SK-N-MC (cell line): ENCODE data around the gene MGAT5.

ENCODE experiments used
- DNase-seq: peaks from one replicate; pipeline ENCODE4 v3.0.0-alpha.2; 2011; ENCODE audit warnings: low read depth, low spot score
- H3K27ac ChIP-seq: fragments of 200-600 bp; sonication (generic); 2 replicates; pipeline ENCODE4 v1.5.1; 2016; ENCODE audit warnings: mixed run types
- H3K36me3 ChIP-seq: fragments of 200-600 bp; sonication (generic); 2 replicates; pipeline ENCODE4 v1.6.1; 2017; ENCODE audit warnings: antibody characterized with exemption, low read length, mixed read lengths; ENCODE audit not compliant: insufficient read depth
- H3K4me3 ChIP-seq: fragments of 200-600 bp; sonication (generic); 2 replicates; pipeline ENCODE4 v1.5.1; 2016
- H3K9ac ChIP-seq: fragments of 200-600 bp; sonication (generic); 2 replicates; pipeline ENCODE4 v1.8.0; 2017; ENCODE audit warnings: mixed run types, mixed read lengths; ENCODE audit not compliant: insufficient read length
- H3K9me3 ChIP-seq: fragments of 200-600 bp; sonication (generic); 2 replicates; pipeline ENCODE4 v1.6.1; 2017; ENCODE audit warnings: low read depth, mild to moderate bottlenecking, antibody characterized with exemption, low read length, moderate library complexity, mixed read lengths
- EZH2 ChIP-seq: fragments of 200-600 bp; sonication (generic); IDR thresholded peaks from one replicate; pipeline ENCODE4 v1.6.1; 2017; ENCODE audit warnings: antibody characterized with exemption
- FOXP2 ChIP-seq: optimal IDR thresholded peaks from 2 replicates; pipeline ENCODE3; 2011; ENCODE audit warnings: mild to moderate bottlenecking, moderate library complexity; ENCODE audit not compliant: insufficient read depth; ENCODE audit errors: extremely low read length, control extremely low read depth
- POLR2AphosphoS5 ChIP-seq: IDR thresholded peaks from 2 replicates; pipeline ENCODE4 v1.6.1; 2012; ENCODE audit warnings: mild to moderate bottlenecking, low read depth, low read length, borderline replicate concordance

MGAT5 gene

DNA sequence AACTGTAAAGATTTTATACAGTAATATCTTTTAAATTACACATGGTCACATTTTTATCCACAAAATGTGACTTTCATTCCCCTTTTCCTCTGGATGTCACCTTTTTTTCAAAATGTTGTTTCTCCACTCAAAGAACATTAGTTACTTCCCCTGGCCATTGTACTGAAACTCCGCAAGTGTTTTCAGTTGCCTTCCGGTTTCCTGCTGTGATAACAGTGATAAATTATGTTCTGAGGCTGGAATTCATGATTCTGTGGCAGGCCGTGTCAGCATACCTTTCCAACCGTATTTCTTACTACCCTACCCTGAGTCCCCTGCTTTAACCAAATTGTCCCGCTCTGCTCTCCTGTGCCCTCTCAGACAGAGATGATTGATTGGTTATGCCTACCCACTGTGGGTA lies 53.5 kb downstream of the MGAT5 start:
- Histone ChIP-seq H3K36me3 (no peaks in the 10 kb centered on the region), H3K27ac (no peak overlapping the region), H3K9me3 (no peaks in the 10 kb centered on the region), H3K9ac (no peak overlapping the region), H3K4me3 (no peak overlapping the region)
- no peak for TF ChIP-seq POLR2AphosphoS5
- no peak for TF ChIP-seq EZH2
- TF ChIP-seq FOXP2 = no peak
- no peak for DNase-seq

DNA sequence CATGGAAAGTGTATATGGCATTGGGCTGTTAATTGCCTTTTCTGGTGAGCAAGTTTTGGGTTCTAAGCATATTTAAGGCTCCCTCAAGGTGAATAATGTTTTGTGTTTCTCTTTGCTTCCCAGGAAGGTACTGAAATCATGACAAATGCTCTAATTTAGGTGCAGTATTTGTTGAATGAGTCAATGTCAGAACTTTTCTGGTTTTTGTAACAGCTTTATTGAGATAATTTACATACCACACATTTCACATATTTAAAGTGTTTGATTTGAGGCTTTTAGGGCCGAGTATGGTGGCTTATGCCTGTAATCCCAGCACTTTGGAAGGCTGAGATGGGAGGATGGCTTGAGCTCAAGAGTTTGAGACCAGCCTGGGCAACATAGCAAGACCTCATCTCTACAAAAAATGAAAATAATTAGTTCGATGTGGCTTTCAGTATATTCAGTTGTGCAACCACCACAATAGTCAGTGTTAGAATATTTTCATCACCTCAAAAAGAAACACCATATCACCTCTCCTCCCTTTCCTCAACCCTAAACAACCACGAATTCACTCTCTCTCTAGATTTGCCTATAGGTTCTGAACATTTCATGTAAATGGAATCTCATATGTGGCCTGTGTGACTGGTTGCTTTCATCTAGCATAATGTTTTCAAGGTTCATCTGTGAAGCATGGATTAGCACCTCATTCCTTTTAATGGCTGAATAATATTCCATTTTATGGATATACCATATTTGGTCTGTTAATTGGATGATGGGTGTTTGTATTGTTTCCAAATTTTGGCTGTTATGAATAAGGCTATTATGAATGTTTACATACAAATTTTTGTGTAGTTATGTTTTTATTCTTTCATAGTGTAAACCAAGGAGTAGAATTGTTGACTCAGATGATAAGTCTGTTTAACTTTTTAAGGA lies 54.9 kb downstream of the MGAT5 start:
- Histone ChIP-seq H3K9me3 (no peaks in the 10 kb centered on the region), H3K4me3 (no peak overlapping the region), H3K36me3 (no peaks in the 10 kb centered on the region), H3K27ac (no peak overlapping the region), H3K9ac (no peak overlapping the region)
- no peak for TF ChIP-seq POLR2AphosphoS5
- no peak for TF ChIP-seq EZH2
- TF ChIP-seq FOXP2 = no peak
- no peak for DNase-seq

DNA sequence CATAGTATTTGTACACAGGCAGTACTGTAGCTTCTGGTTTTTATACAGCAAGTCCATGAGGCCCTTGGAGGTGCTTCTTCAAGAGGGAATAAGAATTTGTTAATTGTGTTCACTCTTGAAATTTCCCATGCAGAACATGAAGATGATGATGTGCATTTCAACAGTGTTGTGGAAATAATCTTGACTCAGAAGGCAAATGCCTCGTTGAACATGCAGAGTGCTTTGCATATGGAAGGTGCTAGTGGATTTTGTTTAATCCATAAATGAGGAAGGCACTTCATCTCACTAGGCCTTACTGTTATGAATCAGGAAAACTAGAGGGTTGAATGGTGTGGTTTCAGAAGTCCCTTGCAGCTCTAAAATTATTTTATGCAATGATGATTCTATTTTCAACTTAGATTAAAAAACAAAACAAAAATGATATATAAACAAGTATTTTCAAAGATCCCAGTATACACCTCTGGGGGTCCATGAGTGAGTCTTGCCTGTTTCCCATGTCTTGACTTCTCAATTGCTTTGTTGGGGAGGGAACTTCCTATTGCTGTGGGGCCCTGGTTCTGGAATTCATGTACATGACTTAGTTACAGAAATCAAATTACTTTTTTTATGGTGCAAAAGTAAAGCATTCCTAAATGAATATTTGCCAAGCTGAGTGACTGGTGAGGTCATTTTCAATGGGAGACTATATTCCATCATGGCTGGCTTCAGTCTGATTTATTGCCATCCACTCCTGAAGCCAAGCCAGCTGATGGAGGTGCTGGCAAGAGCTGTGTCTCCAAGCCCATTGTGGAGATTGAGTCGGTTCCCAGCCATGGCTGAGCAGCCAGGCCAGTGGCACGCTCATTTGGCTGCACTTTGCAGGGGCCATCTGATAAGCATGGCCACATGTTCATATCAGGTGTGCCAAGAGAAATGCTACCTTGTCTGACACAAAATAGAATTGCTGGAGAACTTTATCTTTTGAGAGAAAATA lies 56.5 kb downstream of the MGAT5 start:
- no peak for TF ChIP-seq POLR2AphosphoS5
- TF ChIP-seq FOXP2 = no peak
- TF ChIP-seq EZH2 = no peak
- Histone ChIP-seq H3K27ac (no peak overlapping the region), H3K4me3 (no peak overlapping the region), H3K9ac (no peak overlapping the region), H3K36me3 (no peaks in the 10 kb centered on the region), H3K9me3 (no peaks in the 10 kb centered on the region)
- DNase-seq = no peak

DNA sequence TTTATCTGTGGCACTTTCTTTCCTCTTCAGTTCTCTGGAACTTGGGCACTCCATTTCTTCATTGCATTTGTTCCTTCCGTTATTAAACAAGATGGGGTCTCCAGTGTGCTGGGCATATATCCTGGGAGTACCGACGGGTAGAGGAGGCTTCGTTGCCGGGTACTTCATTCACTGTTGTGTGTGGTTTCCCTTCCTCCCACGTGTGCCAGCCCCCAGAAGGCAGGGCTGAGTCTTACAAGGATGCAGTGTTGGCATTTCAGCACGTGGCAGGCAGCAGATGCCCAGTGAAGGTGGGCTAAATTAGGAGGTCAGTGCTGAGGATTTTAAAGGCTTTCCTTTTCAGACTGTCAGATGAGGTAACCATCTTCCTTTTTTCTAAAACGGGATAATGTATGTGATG lies 58.6 kb downstream of the MGAT5 start:
- Histone ChIP-seq H3K4me3 (no peak overlapping the region), H3K36me3 (no peaks in the 10 kb centered on the region), H3K27ac (no peak overlapping the region), H3K9ac (no peak overlapping the region), H3K9me3 (no peaks in the 10 kb centered on the region)
- TF ChIP-seq POLR2AphosphoS5 (no peak), FOXP2 (no peak), EZH2 (no peak)
- DNase-seq = no peak

DNA sequence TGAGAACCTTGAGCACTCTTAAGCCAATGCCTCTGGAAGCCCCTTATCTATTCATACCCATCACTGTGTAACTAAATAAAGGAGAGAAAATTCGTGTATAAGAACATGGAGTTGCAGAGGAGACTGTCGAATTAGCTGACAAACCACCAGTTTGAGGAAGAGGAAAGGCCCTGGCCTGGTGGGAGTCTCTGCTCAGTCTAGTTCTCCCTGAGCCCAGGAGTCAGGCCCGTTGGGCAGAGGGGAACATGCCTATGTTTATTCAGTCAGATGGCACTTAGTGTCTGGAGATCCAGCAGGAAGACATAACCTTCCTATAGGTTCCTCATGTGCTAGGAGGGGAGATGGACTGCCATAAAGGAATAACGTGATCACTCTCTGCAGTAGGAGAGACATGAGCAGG lies 60.3 kb downstream of the MGAT5 start:
- H3K36me3 ChIP-seq = no peaks in the 10 kb centered on the region
- no peak overlapping the region for H3K4me3 ChIP-seq
- no peaks in the 10 kb centered on the region for H3K9me3 ChIP-seq
- TF ChIP-seq EZH2 (no peak), FOXP2 (no peak), POLR2AphosphoS5 (no peak)
- H3K9ac ChIP-seq = no peak overlapping the region
- no peak for DNase-seq
- no peak overlapping the region for H3K27ac ChIP-seq

DNA sequence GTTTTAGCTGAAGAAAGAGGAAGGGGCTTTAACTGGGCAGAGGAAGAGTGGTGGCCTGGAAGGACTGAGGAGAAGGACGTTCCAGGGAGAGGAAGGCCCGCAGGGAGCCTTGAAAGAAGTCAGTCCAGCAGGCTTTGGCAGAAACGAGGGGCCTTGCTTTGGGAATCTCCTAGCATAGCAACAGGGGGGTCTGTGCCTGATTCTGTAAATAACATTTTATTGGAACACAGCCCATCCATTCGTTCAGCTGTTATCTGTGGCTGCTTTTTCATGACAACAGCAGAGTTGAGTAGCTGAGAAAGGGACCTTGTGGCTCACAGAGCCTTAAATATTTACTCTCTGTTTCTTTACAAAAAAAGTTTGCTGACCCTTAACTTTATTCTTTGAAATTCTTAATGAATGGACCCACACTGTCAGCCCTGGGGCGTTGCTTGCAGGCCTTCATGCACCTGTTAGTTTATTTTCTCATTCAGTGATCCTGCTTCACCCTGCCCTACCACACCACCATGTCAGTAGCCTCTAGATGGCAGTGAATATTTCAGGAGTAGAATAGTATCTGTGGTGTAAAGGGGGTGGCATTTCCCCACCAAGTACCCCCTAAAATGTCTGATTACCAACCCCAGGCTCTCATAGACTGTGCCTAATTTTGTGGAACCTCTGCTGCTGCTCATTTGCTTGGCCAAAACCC lies 61.0 kb downstream of the MGAT5 start:
- H3K36me3 ChIP-seq = no peaks in the 10 kb centered on the region
- H3K27ac ChIP-seq = no peak overlapping the region
- TF ChIP-seq FOXP2 (no peak), EZH2 (no peak), POLR2AphosphoS5 (no peak)
- H3K9ac ChIP-seq = no peak overlapping the region
- no peak overlapping the region for H3K4me3 ChIP-seq
- no peak for DNase-seq
- no peaks in the 10 kb centered on the region for H3K9me3 ChIP-seq

DNA sequence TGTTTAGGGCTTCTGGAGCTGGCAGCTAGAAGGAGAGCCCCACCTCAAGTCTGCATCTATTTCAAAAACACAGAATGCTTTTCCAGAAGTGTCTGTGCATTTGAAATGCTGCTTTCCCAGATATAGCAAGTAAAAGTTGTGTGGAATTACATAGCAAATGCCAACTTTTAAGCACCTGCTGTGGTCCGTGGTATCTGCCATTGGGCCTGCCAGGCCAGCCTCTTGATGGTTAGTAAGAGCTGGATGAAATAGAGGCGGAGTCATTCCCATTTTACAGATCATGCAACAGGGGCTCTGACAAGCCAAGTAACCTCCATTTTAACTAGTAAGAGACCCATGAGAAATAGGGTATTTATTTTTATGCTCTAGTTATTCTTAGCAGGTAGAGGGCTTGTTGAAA lies 61.6 kb downstream of the MGAT5 start:
- H3K36me3 ChIP-seq = no peaks in the 10 kb centered on the region
- TF ChIP-seq FOXP2 (no peak), POLR2AphosphoS5 (no peak), EZH2 (no peak)
- no peak for DNase-seq
- no peak overlapping the region for H3K27ac ChIP-seq
- no peak overlapping the region for H3K4me3 ChIP-seq
- no peaks in the 10 kb centered on the region for H3K9me3 ChIP-seq
- no peak overlapping the region for H3K9ac ChIP-seq

DNA sequence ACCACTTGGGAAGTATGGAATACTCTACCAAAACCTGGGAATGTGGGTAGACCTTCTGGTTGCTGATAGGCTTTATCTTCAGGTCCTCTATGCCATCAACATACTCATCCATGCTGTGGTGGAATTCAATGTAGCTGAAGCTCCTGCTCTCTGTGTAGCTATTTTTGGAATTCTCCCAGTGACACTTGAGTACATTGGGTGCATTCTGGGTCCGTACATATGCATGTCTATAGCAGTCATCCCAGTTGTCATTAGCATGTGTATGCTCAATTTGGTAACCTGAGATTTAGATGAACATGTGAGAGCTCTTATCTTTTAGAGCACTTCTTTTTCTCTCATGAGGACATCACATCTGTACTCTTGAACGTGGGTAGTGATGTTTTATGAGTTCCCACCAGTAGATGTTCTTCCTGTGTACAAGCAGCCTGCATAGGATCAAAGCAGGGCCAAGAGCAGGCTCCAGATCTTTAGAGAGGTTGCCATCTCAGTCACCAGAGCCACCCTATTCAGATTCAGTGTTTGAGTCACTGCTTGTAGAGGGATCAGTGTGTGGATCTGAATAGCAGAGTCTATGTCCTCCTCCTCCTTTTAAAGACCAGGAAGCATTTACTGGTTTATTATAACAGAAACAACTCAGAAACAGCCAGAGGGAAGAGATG lies 65.9 kb downstream of the MGAT5 start:
- no peak for DNase-seq
- H3K27ac ChIP-seq = no peak overlapping the region
- H3K4me3 ChIP-seq = no peak overlapping the region
- no peak overlapping the region for H3K9ac ChIP-seq
- TF ChIP-seq POLR2AphosphoS5 (no peak), EZH2 (no peak), FOXP2 (no peak)
- no peaks in the 10 kb centered on the region for H3K36me3 ChIP-seq
- H3K9me3 ChIP-seq = no peaks in the 10 kb centered on the region
